Endothelial cell of umbilical vein (primary cell): ENCODE results near the gene PTGFRN. TPM values are rescaled to one million over a fixed set of nuclear protein-coding genes. Genes with fewer than 3 reads are reported as not detected.

Experiments used
- BruUV-seq: library from RNA; stranded (reverse); fragments of 400-500 nt; replicated peaks from 2 replicates; lab custom pipeline; 2021; lab: Mats Ljungman, UMichigan
- CTCF ChIA-PET: fragments of 300-600, 350-600 bp; sonication (Branson Sonifier 250); formaldehyde crosslinking; loops from one replicate; lab custom pipeline; 2021; ENCODE audit warnings: antibody characterized with exemption, inconsistent platforms; lab: Charles Lee
- POLR2A ChIA-PET: fragments of 300-600, 350-600 bp; sonication (Branson Sonifier 250); formaldehyde crosslinking; loops from one replicate; lab custom pipeline; 2021; ENCODE audit warnings: antibody characterized with exemption, inconsistent platforms; lab: Charles Lee
- DNase-seq: peaks from one replicate; pipeline ENCODE4 v3.0.0-alpha.2; 2011; ENCODE audit warnings: low read depth, low spot score
- FAIRE-seq: peaks from 2 replicates; lab custom pipeline; 2011; peaks lifted over from hg19 to GRCh38; lab: Jason Lieb, UNC
- H2AFZ ChIP-seq: 2 replicates; pipeline ENCODE4 v1.6.0; 2012; ENCODE audit warnings: low read depth, low read length, control low read depth, inconsistent platforms
- H3K27ac ChIP-seq: 2 replicates; pipeline ENCODE4 v1.5.1; 2011; ENCODE audit warnings: low read depth, mild to moderate bottlenecking, control low read depth, low read length, moderate library complexity; ENCODE audit not compliant: insufficient read depth
- H3K27me3 ChIP-seq, 2 experiments: 2 replicates each; pipeline versions ENCODE4 v1.6.0 to v1.6.1; 2011; ENCODE audit warnings: low read length in 2 of 2, mixed read lengths in 1 of 2; ENCODE audit not compliant: control insufficient read depth in 2 of 2, insufficient read depth in 2 of 2
- H3K36me3 ChIP-seq, 2 experiments: 2 replicates in 1 of 2; 3 replicates in 1 of 2; pipeline ENCODE4 v1.5.1; 2011; ENCODE audit warnings: low read length in 2 of 2, mild to moderate bottlenecking in 1 of 2, moderate library complexity in 1 of 2; ENCODE audit not compliant: control insufficient read depth in 2 of 2, insufficient read depth in 2 of 2; ENCODE audit errors: extremely low read depth in 1 of 2
- H3K4me1 ChIP-seq: 3 replicates; pipeline ENCODE4 v1.5.1; 2011; ENCODE audit warnings: mild to moderate bottlenecking, low read length; ENCODE audit not compliant: control insufficient read depth, insufficient read depth; ENCODE audit errors: extremely low read depth
- H3K4me2 ChIP-seq: 2 replicates; pipeline ENCODE4 v1.6.1; 2011; ENCODE audit warnings: low read length, control low read depth, mixed read lengths; ENCODE audit not compliant: insufficient read depth
- H3K4me3 ChIP-seq, 3 experiments: fragments of 200-600 bp in 1 of 3; sonication (generic), shearing (Covaris generic) in 1 of 3; replicated peaks in 1 of 3; 2 replicates each; pipeline ENCODE4 v1.5.1; 2011 to 2016; ENCODE audit warnings: control low read depth in 3 of 3, low read length in 3 of 3, mild to moderate bottlenecking in 2 of 3, inconsistent platforms in 1 of 3, low read depth in 1 of 3, moderate library complexity in 1 of 3; ENCODE audit not compliant: insufficient read depth in 1 of 3
- H3K79me2 ChIP-seq: 2 replicates; pipeline ENCODE4 v1.6.0; 2012; ENCODE audit warnings: low read length, inconsistent platforms; ENCODE audit not compliant: control insufficient read depth, insufficient read depth
- H3K9ac ChIP-seq: replicated peaks from 2 replicates; pipeline ENCODE3; 2011; ENCODE audit warnings: low read length, control low read depth; ENCODE audit not compliant: insufficient read depth; ENCODE audit errors: extremely low read depth
- H3K9me1 ChIP-seq: replicated peaks from 3 replicates; pipeline ENCODE4 v1.6.0; 2011; ENCODE audit warnings: mild to moderate bottlenecking, low read length; ENCODE audit not compliant: control insufficient read depth, insufficient read depth; ENCODE audit errors: extremely low read depth
- H3K9me3 ChIP-seq: replicated peaks from 2 replicates; pipeline ENCODE4 v1.5.1; 2012; ENCODE audit warnings: low read length, inconsistent platforms; ENCODE audit not compliant: control insufficient read depth, insufficient read depth
- H4K20me1 ChIP-seq: replicated peaks from 2 replicates; pipeline ENCODE3; 2011; ENCODE audit warnings: mild to moderate bottlenecking, low read length; ENCODE audit not compliant: control insufficient read depth, insufficient read depth; ENCODE audit errors: extremely low read depth
- EZH2 ChIP-seq: IDR thresholded peaks from 2 replicates; pipeline ENCODE4 v1.6.1; 2012; ENCODE audit warnings: borderline replicate concordance, low read depth, mild to moderate bottlenecking, moderate library complexity, low read length, inconsistent platforms; ENCODE audit not compliant: severe bottlenecking
- FOS ChIP-seq: IDR thresholded peaks from 2 replicates; pipeline ENCODE4 v1.6.1; 2011; ENCODE audit warnings: mild to moderate bottlenecking, low read length, moderate library complexity, borderline replicate concordance; ENCODE audit not compliant: insufficient read depth
- GATA2 ChIP-seq: IDR thresholded peaks from 2 replicates; pipeline ENCODE4 v1.7.0; 2011; ENCODE audit warnings: low read depth, mild to moderate bottlenecking, moderate library complexity, mixed read lengths, low read length; ENCODE audit not compliant: insufficient read length, insufficient read depth
- JUN ChIP-seq: IDR thresholded peaks from 2 replicates; pipeline ENCODE4 v1.6.1; 2011; ENCODE audit warnings: borderline replicate concordance, low read depth; ENCODE audit not compliant: insufficient read length, insufficient read depth
- MYC ChIP-seq: IDR thresholded peaks from one replicate; pipeline ENCODE4 v1.6.1; 2011; ENCODE audit warnings: mild to moderate bottlenecking, low read depth, low read length
- POLR2A ChIP-seq: IDR thresholded peaks from 2 replicates; pipeline ENCODE4 v1.6.1; 2012; ENCODE audit warnings: low read depth, mild to moderate bottlenecking, control low read depth, low read length
- POLR2AphosphoS5 ChIP-seq: IDR thresholded peaks from 2 replicates; pipeline ENCODE4 v1.6.1; 2012; ENCODE audit warnings: low read depth, mild to moderate bottlenecking, control low read depth, low read length, moderate library complexity; ENCODE audit not compliant: insufficient read depth
- dilution Hi-C: fragments of 300-500 bp; cut with MboI; formaldehyde crosslinking; loops from one replicate; pipeline ENCODE4 v1.15.0; 2019; ENCODE audit warnings: low sequenced_read_pairs; ENCODE audit not compliant: extremely low pct_ligation_motif_present
- intact Hi-C: fragments of 100-400 bp; cut with micrococcal nuclease; formaldehyde crosslinking; loops from one replicate; pipeline ENCODE4 v1.10.0; 2022
- polyA plus RNA-seq, 4 experiments: library from polyadenylated mRNA; depleted of rRNA in 3 of 4; stranded (reverse) in 3 of 4; unstranded in 1 of 4; fragments of >200 nt; gene quantifications; 2 replicates each; pipeline versions ENCODE4 v1.2.1 to v1.2.3, GENCODE V29; 2011 to 2012; ENCODE audit warnings: missing spikeins in 1 of 4
- total RNA-seq: library from RNA; stranded (reverse); gene quantifications from 2 replicates; pipeline ENCODE4 v1.2.3, GENCODE V29; 2021
- TF ChIP-seq, protein P1 (sequence below): IDR thresholded peaks from 2 replicates; pipeline ENCODE4 v1.6.1; 2011; ENCODE audit not compliant: insufficient read depth, insufficient read length
- TF ChIP-seq, protein P2 (sequence below), 2 donors: IDR thresholded peaks; 1 replicate in 1 of 2; 2 replicates in 1 of 2; pipeline ENCODE4 v1.5.1; 2011; ENCODE audit warnings: low read length in 2 of 2, mild to moderate bottlenecking in 2 of 2, moderate library complexity in 2 of 2, control low read depth in 1 of 2, inconsistent platforms in 1 of 2, low read depth in 1 of 2; ENCODE audit not compliant: insufficient read depth in 1 of 2; ENCODE audit errors: extremely low read depth in 1 of 2

PTGFRN gene
- total and polyA plus RNA-seq, 2 donors (not counting 3 experiments of a cell fraction or from before 2014, with no cell fraction given): 39.6 to 60.7 TPM

DNA sequence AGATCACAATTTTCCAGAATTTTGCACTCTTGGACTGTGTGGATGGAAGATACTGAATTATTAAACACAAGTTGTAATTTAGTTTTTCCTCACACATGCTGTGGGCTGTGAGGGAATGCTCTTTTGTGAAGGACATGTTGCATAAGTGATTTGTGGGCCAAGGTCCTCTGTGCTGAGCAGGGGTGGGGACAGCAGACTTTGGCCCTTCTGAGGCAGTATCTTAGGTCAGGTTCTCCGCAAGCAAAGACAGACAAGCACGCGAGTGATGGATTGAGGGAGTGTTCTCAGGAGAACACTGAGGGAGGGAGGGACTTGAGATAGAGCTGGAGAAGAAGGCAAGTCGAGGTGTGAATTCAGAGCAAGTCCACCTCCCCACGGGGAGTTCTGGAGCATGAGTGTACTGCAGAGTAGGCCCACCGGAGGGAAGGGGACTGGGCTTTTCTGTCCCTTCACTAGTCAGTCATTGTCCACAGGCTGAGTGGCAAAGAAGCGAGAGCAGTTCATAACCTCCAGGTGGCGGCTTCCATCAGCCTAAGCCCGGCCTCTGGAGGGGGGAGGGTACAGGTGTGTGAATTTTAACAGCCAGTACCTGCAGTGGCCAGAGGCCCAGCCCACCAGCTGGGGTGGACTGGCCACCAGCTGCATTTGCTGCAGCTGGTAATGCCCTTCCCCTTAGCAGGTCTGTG is 72.7 kb downstream of the PTGFRN start:
- H3K4me1 ChIP-seq: no peaks in the 10 kb centered on the region
- H3K27ac ChIP-seq: no peak overlapping the region
- FAIRE-seq (no peak), DNase-seq (no peak)
- no peaks in the 10 kb centered on the region for H3K36me3 ChIP-seq
- H3K9me3 ChIP-seq: no peaks in the 10 kb centered on the region
- TF ChIP-seq MYC: no peak
- no peak for TF ChIP-seq POLR2AphosphoS5
- no peak for TF ChIP-seq POLR2A
- no peak for TF ChIP-seq EZH2
- TF ChIP-seq FOS: no peak
- no peak for TF ChIP-seq JUN
- TF ChIP-seq, protein P1, sequence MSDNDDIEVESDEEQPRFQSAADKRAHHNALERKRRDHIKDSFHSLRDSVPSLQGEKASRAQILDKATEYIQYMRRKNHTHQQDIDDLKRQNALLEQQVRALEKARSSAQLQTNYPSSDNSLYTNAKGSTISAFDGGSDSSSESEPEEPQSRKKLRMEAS: no peak
- H3K27me3 ChIP-seq: no peaks in the 10 kb centered on the region
- ChIA-PET POLR2A (no interaction called here), CTCF (no interaction called here)
- intact Hi-C loops: no loop called here
- dilution Hi-C loops: no loop called here
- H3K4me3 ChIP-seq: no peak overlapping the region
- H3K4me2 ChIP-seq: no peak overlapping the region
- no peaks in the 10 kb centered on the region for H3K9me1 ChIP-seq
- no peaks in the 10 kb centered on the region for H4K20me1 ChIP-seq
- no TSS peak for BruUV-seq
- no peak overlapping the region for H2AFZ ChIP-seq
- H3K79me2 ChIP-seq: no peaks in the 10 kb centered on the region
- H3K9ac ChIP-seq: no peak overlapping the region

DNA sequence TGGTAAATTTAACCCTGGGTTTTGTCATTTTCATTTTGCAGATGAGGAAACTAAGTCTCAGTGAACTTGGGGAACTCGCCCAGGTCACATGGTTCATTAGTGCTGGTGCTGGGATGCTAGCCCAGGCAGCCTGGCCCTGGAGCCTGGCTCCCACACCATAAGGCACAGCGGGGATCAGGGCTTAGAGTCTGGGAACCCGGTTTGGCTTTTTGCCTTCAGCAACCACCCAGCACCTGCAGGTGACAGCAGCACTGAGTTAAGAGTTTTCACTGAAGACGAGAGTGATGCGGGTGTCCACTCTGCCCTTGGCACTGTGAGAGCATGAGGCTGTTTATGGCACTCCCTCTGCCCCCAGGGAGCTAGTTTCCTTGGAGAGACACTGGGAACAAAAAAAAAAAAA is 73.4 kb downstream of the PTGFRN start:
- Histone ChIP-seq H2AFZ (no peak overlapping the region), H3K4me3 (no peak overlapping the region), H3K27me3 (no peaks in the 10 kb centered on the region), H3K4me2 (no peak overlapping the region), H3K27ac (no peak overlapping the region), H3K79me2 (no peaks in the 10 kb centered on the region), H3K9ac (no peak overlapping the region), H3K9me1 (no peaks in the 10 kb centered on the region), H3K36me3 (no peaks in the 10 kb centered on the region), H3K9me3 (no peaks in the 10 kb centered on the region), H4K20me1 (no peaks in the 10 kb centered on the region), H3K4me1 (no peaks in the 10 kb centered on the region)
- no TSS peak for BruUV-seq
- intact Hi-C loops (no loop called here), dilution Hi-C loops (no loop called here)
- POLR2A ChIA-PET: no interaction called here
- CTCF ChIA-PET: no interaction called here
- TF ChIP-seq POLR2AphosphoS5 (no peak), MYC (no peak), POLR2A (no peak), FOS (no peak), JUN (no peak), EZH2 (no peak), GATA2 (no peak)
- TF ChIP-seq, protein P1: no peak
- TF ChIP-seq, protein P2, sequence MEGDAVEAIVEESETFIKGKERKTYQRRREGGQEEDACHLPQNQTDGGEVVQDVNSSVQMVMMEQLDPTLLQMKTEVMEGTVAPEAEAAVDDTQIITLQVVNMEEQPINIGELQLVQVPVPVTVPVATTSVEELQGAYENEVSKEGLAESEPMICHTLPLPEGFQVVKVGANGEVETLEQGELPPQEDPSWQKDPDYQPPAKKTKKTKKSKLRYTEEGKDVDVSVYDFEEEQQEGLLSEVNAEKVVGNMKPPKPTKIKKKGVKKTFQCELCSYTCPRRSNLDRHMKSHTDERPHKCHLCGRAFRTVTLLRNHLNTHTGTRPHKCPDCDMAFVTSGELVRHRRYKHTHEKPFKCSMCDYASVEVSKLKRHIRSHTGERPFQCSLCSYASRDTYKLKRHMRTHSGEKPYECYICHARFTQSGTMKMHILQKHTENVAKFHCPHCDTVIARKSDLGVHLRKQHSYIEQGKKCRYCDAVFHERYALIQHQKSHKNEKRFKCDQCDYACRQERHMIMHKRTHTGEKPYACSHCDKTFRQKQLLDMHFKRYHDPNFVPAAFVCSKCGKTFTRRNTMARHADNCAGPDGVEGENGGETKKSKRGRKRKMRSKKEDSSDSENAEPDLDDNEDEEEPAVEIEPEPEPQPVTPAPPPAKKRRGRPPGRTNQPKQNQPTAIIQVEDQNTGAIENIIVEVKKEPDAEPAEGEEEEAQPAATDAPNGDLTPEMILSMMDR (IDR thresholded peaks at IDR 0.05; ENCODE audit: extremely low read depth in 1 of 2, insufficient read depth in 1 of 2, low read depth in 1 of 2, low read length in 2 of 2): no peak
- DNase-seq (no peak), FAIRE-seq (no peak)
